Muscle layer of colon (tissue), 2 donors: ENCODE results near the gene CYP46A1.

Source experiments
- H3K27ac ChIP-seq: one replicate; pipeline ENCODE4 v1.7.0; 2013; ENCODE audit warnings: low read depth, mild to moderate bottlenecking, low read length, moderate library complexity
- H3K27me3 ChIP-seq, 2 donors: one replicate each; pipeline ENCODE4 v1.7.0; 2013; ENCODE audit warnings: low read length in 2 of 2, mild to moderate bottlenecking in 2 of 2; ENCODE audit not compliant: insufficient read depth in 2 of 2, control insufficient read depth in 1 of 2
- H3K36me3 ChIP-seq: one replicate; pipeline ENCODE4 v1.7.0; 2013; ENCODE audit warnings: mild to moderate bottlenecking, low read length; ENCODE audit not compliant: insufficient read depth
- H3K4me1 ChIP-seq: one replicate; pipeline ENCODE4 v1.7.0; 2013; ENCODE audit warnings: mild to moderate bottlenecking, low read length; ENCODE audit not compliant: insufficient read depth
- H3K4me3 ChIP-seq, 2 donors: one replicate each; pipeline ENCODE4 v1.7.0; 2013; ENCODE audit warnings: low read length in 2 of 2, low read depth in 1 of 2, mild to moderate bottlenecking in 1 of 2, moderate library complexity in 1 of 2
- H3K9ac ChIP-seq: one replicate; pipeline ENCODE4 v1.7.0; 2013; ENCODE audit warnings: low read length
- H3K9me3 ChIP-seq: one replicate; pipeline ENCODE4 v1.7.0; 2013; ENCODE audit warnings: mild to moderate bottlenecking, low read length
- donor health status: abdominal sarcoma.
- donor health status: Adenocarcinoma of cecum.

Gene CYP46A1

DNA sequence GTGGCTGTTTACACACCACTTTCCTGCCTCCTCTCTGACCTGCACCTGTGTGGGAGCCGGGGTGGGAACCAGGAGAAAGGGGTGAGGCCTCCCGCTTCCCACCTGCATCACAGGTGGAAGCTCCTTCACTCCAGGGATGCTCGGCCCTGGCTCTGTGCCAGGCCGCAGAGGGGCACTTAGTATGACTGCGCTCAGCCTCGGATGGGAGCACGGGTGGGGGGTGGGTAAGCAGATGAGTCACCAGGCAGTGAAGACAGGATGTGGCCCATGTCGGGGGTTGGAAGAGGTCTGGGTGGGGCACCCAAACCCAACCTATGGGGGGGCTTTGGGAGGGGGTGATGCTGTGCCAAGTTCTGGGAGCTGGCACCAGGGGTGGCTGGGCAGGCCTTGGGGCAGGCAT lies 7.4 kb upstream of the CYP46A1 start:
- Histone ChIP-seq H3K4me1 (no peaks in the 10 kb centered on the region), H3K36me3 (no peaks in the 10 kb centered on the region), H3K27me3 (peaks cover 0 to 6% of the 10 kb centered on the region in 2 donors), H3K9me3 (peaks cover 5% of the 10 kb centered on the region), H3K4me3 (no peak overlapping the region), H3K27ac (no peak overlapping the region), H3K9ac (no peak overlapping the region)

DNA sequence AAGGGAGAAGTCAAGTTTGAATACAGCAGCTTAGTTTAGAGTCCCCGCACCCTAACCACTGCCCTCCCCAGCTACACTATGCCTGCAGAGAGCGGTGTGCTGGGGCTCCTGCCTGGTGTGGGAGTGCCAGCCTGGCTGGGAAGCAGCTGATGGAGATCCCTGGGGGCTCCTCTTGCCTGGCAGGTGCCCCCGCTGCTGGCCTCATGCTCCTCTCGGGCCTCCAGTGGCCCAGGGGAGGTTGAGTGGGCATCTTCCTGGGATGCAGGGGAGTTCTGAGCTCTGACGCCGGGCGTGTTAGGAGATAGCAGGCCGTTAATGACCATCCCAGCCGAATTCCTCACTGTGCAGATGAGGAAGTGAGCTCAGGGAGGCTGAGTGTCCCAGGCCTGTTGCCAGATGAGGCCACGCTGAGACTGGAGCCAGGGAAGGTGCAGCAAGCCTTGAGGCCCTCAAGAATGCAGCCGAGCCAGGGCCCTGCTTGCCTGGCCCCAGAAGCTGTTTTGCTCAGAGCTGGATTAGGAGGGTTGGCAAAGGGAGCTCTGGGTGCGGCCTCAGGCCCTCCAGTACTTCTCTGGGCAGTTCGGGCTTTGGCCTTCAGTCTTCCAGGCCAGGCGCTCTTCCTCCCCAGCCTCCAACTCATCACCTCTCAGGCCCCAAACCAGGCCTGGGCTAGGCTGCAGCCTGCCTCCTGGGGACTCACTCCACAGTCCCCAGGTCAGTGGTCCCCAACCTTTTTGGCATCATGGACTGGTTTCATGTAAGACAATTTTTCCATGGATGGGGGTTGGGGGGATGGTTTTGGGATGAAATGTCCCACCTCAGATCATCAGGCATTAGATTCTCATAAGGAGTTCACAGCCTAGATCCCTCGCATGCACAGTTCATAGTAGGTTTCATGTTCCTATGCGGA lies 6.6 kb upstream of the CYP46A1 start:
- Histone ChIP-seq H3K27ac (no peak overlapping the region), H3K9ac (no peak overlapping the region), H3K27me3 (peaks cover 0 to 6% of the 10 kb centered on the region in 2 donors), H3K36me3 (no peaks in the 10 kb centered on the region), H3K4me3 (no peak overlapping the region), H3K9me3 (peaks cover 5% of the 10 kb centered on the region), H3K4me1 (no peaks in the 10 kb centered on the region)

DNA sequence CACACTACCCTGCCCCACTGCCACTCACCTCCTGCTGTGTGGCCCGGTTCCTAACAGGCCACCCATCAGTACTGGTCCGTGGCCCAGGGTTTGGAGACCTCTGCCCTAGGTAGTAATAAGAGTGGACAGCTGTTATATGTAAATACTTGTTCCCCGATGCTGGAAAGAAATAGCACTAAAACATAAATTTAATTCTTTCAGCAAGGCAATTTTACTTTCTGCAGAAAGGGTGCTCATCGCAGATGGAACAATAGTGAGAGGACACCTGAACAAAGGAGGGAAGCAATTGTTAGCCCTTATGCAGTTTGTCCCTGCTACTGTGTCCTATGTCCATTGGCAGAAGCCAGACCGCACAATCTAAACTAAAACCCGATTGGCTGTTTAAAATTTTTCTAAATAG lies 5.9 kb upstream of the CYP46A1 start:
- Histone ChIP-seq H3K9ac (no peak overlapping the region), H3K4me1 (peaks cover 5% of the 10 kb centered on the region), H3K27me3 (peaks cover 0 to 6% of the 10 kb centered on the region in 2 donors), H3K4me3 (no peak overlapping the region), H3K27ac (no peak overlapping the region), H3K36me3 (no peaks in the 10 kb centered on the region), H3K9me3 (peaks cover 5% of the 10 kb centered on the region)

- Histone ChIP-seq H3K4me3 (no peak overlapping the region), H3K9ac (no peak overlapping the region), H3K36me3 (no peaks in the 10 kb centered on the region), H3K4me1 (peaks cover 7% of the 10 kb centered on the region), H3K27me3 (peaks cover 0 to 6% of the 10 kb centered on the region in 2 donors), H3K27ac (no peak overlapping the region), H3K9me3 (peaks cover 5% of the 10 kb centered on the region)
Observed at GRCh38 chr14:99679111-99679510, 5.0 kb upstream of the CYP46A1 start.

DNA sequence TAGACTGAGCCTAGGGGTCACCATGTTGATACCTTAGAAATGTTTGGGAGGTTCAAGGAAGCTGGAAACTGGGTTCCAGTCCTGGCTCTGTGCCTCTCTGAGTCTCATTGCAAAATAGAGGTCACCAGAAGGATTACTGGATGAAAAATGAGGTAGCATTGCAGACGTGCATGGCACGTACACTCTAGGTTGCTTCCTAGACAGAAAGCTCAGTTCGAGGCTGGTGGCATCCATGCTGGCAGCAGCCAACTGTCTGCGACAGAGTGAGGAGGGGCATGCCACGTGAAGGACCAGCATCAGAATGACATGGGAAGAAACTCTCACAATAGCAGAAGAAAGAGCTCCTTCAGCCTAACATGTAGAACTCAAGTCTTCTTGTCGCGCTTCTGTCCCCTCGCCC lies 4.6 kb upstream of the CYP46A1 start:
- Histone ChIP-seq H3K36me3 (no peaks in the 10 kb centered on the region), H3K27ac (no peak overlapping the region), H3K4me3 (no peak overlapping the region), H3K9ac (no peak overlapping the region), H3K27me3 (peaks cover 0 to 6% of the 10 kb centered on the region in 2 donors), H3K9me3 (peaks cover 5% of the 10 kb centered on the region), H3K4me1 (peaks cover 8% of the 10 kb centered on the region)

DNA sequence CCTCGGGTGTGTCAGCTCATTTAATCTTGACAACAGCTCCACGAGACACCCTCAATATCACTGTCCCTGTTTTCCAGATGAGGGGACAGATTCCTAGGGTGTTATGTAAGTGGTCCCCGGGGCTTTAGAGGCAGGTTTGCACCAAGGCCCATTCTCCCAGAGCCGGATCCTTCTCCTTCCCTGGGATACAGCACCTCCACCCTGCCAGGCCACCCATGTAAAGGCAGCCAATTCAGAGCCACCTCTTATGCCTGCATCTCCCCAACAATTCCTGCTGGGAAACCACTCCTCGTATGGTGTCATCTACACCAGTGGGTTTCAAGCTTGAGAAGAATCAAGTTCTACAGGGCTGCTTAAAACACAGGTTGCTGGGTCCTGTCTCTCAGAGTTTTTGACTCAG lies 4.1 kb upstream of the CYP46A1 start:
- no peak overlapping the region for H3K27ac ChIP-seq
- no peak overlapping the region for H3K9ac ChIP-seq
- peaks cover 5% of the 10 kb centered on the region for H3K9me3 ChIP-seq
- H3K27me3 ChIP-seq = peaks cover 0 to 6% of the 10 kb centered on the region in 2 donors
- peaks cover 10% of the 10 kb centered on the region for H3K4me1 ChIP-seq
- H3K36me3 ChIP-seq = no peaks in the 10 kb centered on the region
- no peak overlapping the region for H3K4me3 ChIP-seq

DNA sequence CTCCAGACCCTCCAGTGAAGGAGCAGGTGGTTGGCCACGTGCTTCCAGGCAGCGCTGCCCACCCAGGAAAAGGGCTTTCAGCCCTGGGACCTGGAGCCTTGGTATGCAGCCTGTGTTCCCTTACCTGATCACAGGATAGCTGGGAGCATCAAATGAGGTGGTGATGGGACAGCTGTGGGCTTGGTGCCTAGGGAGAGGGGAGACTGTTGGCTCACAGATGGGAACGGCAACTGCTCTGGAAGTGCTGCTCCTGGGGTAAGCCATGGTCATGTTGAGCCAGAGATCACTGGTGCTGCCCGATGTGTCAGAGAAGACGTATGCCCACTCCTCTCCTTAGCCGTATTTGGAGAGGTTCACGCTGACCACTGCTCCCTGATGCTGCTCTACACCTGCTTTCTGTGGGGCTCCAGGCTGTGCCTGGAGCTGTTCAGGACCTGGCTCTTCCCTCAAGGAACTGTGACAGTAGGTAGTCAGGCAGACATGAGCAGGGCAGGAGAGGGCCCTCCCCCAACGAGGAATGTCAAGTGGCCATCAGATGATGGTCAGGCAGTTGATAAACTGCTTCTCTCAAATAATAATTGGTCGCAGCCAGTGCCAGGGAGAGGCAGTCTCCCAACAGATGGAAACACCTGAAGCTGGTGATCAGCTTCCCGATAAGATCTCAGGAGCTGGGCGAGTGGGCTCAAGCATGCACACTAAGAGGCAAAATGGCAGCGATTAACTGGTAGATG lies 2.8 kb upstream of the CYP46A1 start:
- Histone ChIP-seq H3K9me3 (peaks cover 5% of the 10 kb centered on the region), H3K4me1 (peaks cover 10% of the 10 kb centered on the region), H3K4me3 (no peak overlapping the region), H3K9ac (no peak overlapping the region), H3K27me3 (peaks cover 0 to 6% of the 10 kb centered on the region in 2 donors), H3K36me3 (no peaks in the 10 kb centered on the region), H3K27ac (no peak overlapping the region)

- Histone ChIP-seq H3K9ac (no peak overlapping the region), H3K36me3 (no peaks in the 10 kb centered on the region), H3K27me3 (peaks cover 0 to 1% of the 10 kb centered on the region in 2 donors), H3K4me1 (peaks cover 10% of the 10 kb centered on the region), H3K27ac (no peak overlapping the region), H3K4me3 (no peak overlapping the region), H3K9me3 (peaks cover 5% of the 10 kb centered on the region)
Observed at GRCh38 chr14:99681832-99682148, 2.3 kb upstream of the CYP46A1 start.

DNA sequence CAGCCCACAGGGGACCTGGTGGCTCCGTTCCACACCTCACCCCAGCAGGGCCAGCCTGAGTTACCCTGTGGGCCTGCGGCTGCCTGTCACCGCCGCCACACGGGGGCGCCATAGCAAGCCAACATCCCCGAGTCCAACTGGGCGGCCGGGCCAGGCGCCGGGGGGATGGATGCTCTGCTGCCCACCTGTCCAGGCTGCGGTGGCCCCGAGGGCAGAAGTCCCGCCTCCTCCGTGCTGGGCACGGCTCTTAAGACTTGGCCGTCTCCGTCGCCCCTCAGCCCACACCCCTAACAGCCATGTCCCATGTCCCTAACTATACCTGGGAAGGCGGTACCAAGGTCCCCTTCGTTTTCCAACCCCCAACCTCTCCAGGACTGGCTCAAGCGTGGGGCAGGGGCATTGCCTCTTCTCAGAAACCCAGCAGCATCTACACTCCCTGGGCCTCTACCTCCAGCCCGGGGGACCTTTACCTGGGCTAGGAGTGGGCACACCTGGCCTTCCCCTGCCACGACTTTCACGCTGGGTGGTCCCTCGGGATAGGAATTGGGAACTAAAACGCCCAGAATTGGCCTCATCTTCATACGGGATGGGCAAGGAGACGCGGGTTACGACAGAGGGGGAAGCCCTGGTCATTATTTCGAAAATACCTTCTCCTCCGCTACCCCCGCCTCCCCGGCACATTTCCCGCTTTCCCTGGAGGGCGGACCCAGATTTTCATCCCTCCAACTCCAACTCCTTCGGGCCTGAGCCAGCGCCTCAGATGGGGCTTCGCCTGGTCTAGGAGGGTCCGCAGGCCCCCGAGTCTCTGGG lies 1.1 kb upstream of the CYP46A1 start:
- Histone ChIP-seq H3K4me1 (peaks cover 10% of the 10 kb centered on the region), H3K9ac (peak overlapping the region; percentile 87), H3K4me3 (peak overlapping the region; percentile 88 to 89), H3K27me3 (peaks cover 0 to 4% of the 10 kb centered on the region in 2 donors), H3K9me3 (peaks cover 2% of the 10 kb centered on the region), H3K36me3 (no peaks in the 10 kb centered on the region), H3K27ac (peak overlapping the region; percentile 93)

DNA sequence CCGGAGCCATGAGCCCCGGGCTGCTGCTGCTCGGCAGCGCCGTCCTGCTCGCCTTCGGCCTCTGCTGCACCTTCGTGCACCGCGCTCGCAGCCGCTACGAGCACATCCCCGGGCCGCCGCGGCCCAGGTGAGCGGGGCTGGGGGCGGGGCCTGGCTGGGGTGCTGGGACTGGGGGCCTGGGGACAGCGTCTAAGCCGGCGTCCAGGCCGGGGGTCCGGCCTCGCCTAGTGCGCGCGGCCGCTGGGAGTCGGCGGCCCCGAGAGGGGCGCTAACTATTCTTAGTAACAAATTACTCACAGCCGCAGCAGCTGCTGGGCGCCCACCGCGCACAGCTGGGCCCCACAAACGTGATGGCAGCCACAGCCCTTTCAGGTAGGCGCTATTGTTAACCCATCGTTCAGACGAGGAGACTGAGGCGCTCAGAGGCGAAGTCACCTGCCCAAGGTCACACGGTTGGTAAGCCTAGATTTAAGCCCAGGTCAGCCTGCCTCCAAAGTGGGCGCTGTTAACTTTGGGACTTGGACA lies 374 bp downstream of the CYP46A1 start:
- peaks cover 10% of the 10 kb centered on the region for H3K4me1 ChIP-seq
- H3K4me3 ChIP-seq = peak overlapping the region; percentile 47 to 49
- H3K27me3 ChIP-seq = peaks cover 0 to 14% of the 10 kb centered on the region in 2 donors
- H3K9me3 ChIP-seq = no peaks in the 10 kb centered on the region
- H3K36me3 ChIP-seq = no peaks in the 10 kb centered on the region
- H3K27ac ChIP-seq = peak overlapping the region; percentile 44
- no peak overlapping the region for H3K9ac ChIP-seq

DNA sequence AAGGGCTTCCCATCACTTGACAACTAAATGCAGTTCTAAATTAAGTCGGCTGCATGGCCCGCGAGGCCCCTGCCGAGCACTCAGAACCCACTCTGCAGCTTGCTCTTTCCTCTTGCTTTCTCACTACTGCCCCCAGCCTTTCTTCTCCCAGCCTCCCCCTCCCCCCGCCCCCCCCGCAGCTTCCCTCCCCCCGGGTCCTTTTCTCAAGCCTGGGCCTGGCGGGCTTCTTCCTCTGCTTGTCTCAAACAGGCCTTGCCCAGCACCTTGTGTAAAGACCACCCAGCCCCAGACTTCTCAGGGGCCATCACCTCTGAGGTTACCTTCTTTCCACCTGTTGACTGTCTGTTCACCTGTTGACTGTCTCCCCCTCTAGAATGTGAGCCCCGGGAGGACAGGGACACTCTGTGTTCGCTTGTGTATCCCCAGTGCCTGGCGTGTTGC lies 1.1 kb downstream of the CYP46A1 start:
- H3K4me3 ChIP-seq = no peak overlapping the region
- no peaks in the 10 kb centered on the region for H3K9me3 ChIP-seq
- H3K27me3 ChIP-seq = peaks cover 0 to 14% of the 10 kb centered on the region in 2 donors
- peaks cover 10% of the 10 kb centered on the region for H3K4me1 ChIP-seq
- H3K9ac ChIP-seq = no peak overlapping the region
- no peaks in the 10 kb centered on the region for H3K36me3 ChIP-seq
- no peak overlapping the region for H3K27ac ChIP-seq
